H1 (cell line): ENCODE measurements around the gene ORC3. TPM values are rescaled to one million over a fixed set of nuclear protein-coding genes. Genes with fewer than 3 reads are reported as not detected.

Experiments used
- polyA plus RNA-seq, 7 experiments: library from polyadenylated mRNA; depleted of rRNA in 3 of 7; stranded (reverse) in 5 of 7; unstranded in 2 of 7; fragments of >200 nt in 5 of 7; fragments of 200-250 nt in 2 of 7; gene quantifications; 1 replicate in 5 of 7; 2 replicates in 1 of 7; 4 replicates in 1 of 7; pipeline versions ENCODE4 v1.2.1 to v1.2.3, GENCODE V29; 2011 to 2013; ENCODE audit warnings: missing spikeins in 2 of 7, mixed read lengths in 2 of 7
- total RNA-seq: library from RNA; stranded (reverse); fragmentation: NEBNext Ultra II Directional; extraction: Animal tissue kit (Norgen Biotek cat#: 25700); gene quantifications from 2 replicates; pipeline ENCODE4 v1.2.1, GENCODE V29; 2021
- TF ChIP-seq, protein P1 (sequence below): IDR thresholded peaks from 2 replicates; pipeline ENCODE4 v1.6.1; 2012; ENCODE audit warnings: low read length, inconsistent platforms

ORC3 gene
- total and polyA plus RNA-seq, 2 of the 8 experiments (the other 6 are each of a cell fraction or from before 2014, with no cell fraction given): 35.9 to 60.9 TPM

DNA sequence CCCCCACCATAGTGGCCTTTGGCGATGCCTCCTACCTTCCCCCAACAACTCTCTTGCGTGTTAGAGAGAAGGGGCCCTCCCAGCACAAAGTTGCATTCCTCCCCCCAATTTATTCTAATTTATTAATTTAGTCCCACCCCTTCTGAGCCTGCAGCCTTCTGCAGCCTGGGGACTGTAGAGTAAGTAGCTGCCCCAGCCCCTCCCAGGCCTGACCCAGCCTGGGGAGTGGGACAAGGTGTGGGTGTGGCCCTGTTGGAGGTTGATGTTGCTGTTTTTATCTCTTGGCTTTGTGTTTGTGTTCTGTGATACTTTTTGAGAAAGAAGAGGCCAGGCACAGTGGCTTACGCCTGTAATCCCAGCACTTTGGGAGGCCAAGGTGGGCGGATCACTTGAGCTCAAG, 49.4 kb downstream of the ORC3 start (continued):
- TF ChIP-seq, protein P1, sequence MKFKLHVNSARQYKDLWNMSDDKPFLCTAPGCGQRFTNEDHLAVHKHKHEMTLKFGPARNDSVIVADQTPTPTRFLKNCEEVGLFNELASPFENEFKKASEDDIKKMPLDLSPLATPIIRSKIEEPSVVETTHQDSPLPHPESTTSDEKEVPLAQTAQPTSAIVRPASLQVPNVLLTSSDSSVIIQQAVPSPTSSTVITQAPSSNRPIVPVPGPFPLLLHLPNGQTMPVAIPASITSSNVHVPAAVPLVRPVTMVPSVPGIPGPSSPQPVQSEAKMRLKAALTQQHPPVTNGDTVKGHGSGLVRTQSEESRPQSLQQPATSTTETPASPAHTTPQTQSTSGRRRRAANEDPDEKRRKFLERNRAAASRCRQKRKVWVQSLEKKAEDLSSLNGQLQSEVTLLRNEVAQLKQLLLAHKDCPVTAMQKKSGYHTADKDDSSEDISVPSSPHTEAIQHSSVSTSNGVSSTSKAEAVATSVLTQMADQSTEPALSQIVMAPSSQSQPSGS: no peak
